Brain microvascular endothelial cell (primary cell): ENCODE results near the gene CERS4.
"Not testable (repeated sequence)": the region's sequence is repeated elsewhere in the genome, so short reads cannot be mapped to it uniquely, and the experiment has no call there.

Source experiments
- DNase-seq: peaks from one replicate; pipeline ENCODE4 v3.0.0-alpha.2; 2020
- H3K27ac ChIP-seq: fragments of 250-450 bp; sonication (Bioruptor Pico); 2 replicates; pipeline ENCODE4 v1.5.1; 2020; ENCODE audit warnings: mild to moderate bottlenecking, moderate library complexity
- H3K27me3 ChIP-seq: fragments of 250-450 bp; sonication (Bioruptor Pico); replicated peaks from 2 replicates; pipeline ENCODE4 v1.5.1; 2020; ENCODE audit warnings: mild to moderate bottlenecking
- H3K36me3 ChIP-seq: fragments of 250-450 bp; sonication (Bioruptor Pico); replicated peaks from 2 replicates; pipeline ENCODE4 v1.5.1; 2020; ENCODE audit warnings: mild to moderate bottlenecking
- H3K4me3 ChIP-seq: 2 replicates; pipeline ENCODE4 v1.5.1; 2011; ENCODE audit warnings: low read depth, mild to moderate bottlenecking, control low read depth, low read length, moderate library complexity
- in situ Hi-C: cut with HindIII; loops from 2 replicates; pipeline ENCODE4 v1.10.0; 2017; ENCODE audit warnings: low sequenced_read_pairs, low pct_ligation_motif_present
- TF ChIP-seq, protein P1 (sequence below): IDR thresholded peaks from 2 replicates; pipeline ENCODE4 v1.5.1; 2011; ENCODE audit warnings: low read depth, mild to moderate bottlenecking, moderate library complexity, low read length, control low read depth, inconsistent platforms; ENCODE audit errors: missing control alignments

CERS4 gene

DNA sequence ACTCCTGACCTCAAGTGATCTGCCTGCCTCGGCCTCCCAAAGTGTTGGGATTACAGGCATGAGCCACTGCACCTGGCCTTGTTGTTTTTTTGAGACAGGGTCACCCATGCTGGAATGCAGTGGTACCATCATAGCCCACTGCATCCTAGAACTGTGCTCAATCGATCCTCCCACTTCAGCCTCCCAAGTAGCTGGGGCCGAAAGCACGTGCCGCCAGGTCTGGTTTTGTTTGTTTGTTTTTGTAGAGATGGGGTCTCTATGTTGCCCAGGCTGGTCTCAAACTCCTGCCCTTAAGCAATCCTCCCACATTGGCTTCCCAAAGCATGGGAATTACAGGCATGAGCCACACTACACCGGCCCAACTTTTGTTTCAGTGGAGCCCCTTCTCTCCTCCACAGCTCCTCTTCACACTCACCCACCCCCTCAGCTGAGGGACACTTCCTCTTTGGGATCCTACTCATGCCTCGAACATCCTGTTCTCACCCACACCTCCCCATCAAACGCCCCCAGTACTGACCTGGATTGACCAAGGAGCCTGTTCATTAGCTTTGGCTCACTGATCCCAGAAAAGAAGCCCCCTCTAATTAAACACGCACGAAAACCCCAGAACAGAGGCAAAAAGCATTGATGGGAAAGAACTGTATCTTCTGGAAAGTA lies 12.8 kb upstream of the CERS4 start:
- Histone ChIP-seq H3K36me3 (no peaks in the 10 kb centered on the region), H3K27ac (no peak overlapping the region), H3K27me3 (no peaks in the 10 kb centered on the region), H3K4me3 (no peak overlapping the region)
- in situ Hi-C loops: no loop called here
- TF ChIP-seq, protein P1, sequence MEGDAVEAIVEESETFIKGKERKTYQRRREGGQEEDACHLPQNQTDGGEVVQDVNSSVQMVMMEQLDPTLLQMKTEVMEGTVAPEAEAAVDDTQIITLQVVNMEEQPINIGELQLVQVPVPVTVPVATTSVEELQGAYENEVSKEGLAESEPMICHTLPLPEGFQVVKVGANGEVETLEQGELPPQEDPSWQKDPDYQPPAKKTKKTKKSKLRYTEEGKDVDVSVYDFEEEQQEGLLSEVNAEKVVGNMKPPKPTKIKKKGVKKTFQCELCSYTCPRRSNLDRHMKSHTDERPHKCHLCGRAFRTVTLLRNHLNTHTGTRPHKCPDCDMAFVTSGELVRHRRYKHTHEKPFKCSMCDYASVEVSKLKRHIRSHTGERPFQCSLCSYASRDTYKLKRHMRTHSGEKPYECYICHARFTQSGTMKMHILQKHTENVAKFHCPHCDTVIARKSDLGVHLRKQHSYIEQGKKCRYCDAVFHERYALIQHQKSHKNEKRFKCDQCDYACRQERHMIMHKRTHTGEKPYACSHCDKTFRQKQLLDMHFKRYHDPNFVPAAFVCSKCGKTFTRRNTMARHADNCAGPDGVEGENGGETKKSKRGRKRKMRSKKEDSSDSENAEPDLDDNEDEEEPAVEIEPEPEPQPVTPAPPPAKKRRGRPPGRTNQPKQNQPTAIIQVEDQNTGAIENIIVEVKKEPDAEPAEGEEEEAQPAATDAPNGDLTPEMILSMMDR: no peak
- DNase-seq: no peak

GRCh38 chr19:8203288-8204120 lies 5.7 kb upstream of the CERS4 start:
- H3K36me3 ChIP-seq, H3K4me3 ChIP-seq, DNase-seq, H3K27ac ChIP-seq, H3K27me3 ChIP-seq, in situ Hi-C loops: not testable (repeated sequence)

DNA sequence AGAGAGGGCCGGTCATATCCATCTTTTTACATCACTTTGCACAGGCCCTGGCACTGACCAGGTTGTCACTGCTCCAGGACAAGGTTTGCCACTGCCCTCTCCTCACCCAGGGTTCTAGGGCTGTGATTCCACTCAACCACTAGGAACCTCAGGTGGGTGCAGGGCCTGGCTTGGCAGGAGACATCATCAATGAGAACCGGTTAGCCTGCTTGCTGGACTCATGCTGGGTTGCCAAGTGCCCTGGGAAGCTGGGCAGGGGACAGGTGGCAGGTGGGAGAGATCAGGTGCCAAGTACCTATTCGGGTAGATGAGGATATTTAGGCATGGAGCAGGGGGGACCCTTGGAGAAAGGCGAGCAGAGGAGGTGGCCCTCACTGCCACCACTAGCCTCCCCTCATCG lies 4.2 kb upstream of the CERS4 start:
- in situ Hi-C loops: no loop called here
- DNase-seq: no peak
- Histone ChIP-seq H3K27me3 (peaks cover 13% of the 10 kb centered on the region), H3K4me3 (no peak overlapping the region), H3K27ac (no peak overlapping the region), H3K36me3 (no peaks in the 10 kb centered on the region)
- TF ChIP-seq, protein P1: no peak

- TF ChIP-seq, protein P1: no peak
- Histone ChIP-seq H3K36me3 (no peaks in the 10 kb centered on the region), H3K27ac (no peak overlapping the region), H3K4me3 (no peak overlapping the region), H3K27me3 (peaks cover 17% of the 10 kb centered on the region)
- in situ Hi-C loops: no loop called here
- no peak for DNase-seq
These were observed 2.8 kb upstream of the CERS4 start for GRCh38 chr19:8206147-8207087.

- H3K27me3 ChIP-seq: peaks cover 17% of the 10 kb centered on the region
- H3K4me3 ChIP-seq, in situ Hi-C loops: not testable (repeated sequence)
These were observed 1.8 kb upstream of the CERS4 start for GRCh38 chr19:8207326-8207725.

GRCh38 chr19:8208119-8208921 lies 850 bp upstream of the CERS4 start:
- no peaks in the 10 kb centered on the region for H3K36me3 ChIP-seq
- peak overlapping the region; percentile 20 for H3K4me3 ChIP-seq
- peaks cover 17% of the 10 kb centered on the region for H3K27me3 ChIP-seq
- H3K27ac ChIP-seq: no peak overlapping the region
- in situ Hi-C loops: no loop called here
- TF ChIP-seq, protein P1: no peak
- DNase-seq: no peak

More at GRCh38 chr19:8207326-8207725, 1.8 kb upstream of the CERS4 start:
- H3K27ac ChIP-seq, H3K36me3 ChIP-seq, DNase-seq: not testable (repeated sequence)
